DOHH2 (cell line): ENCODE measurements around the gene ARID5B.

ENCODE experiments used
- H3F3A ChIP-seq: fragments of 200-600 bp; sonication (generic), shearing (Covaris generic); 2 replicates; pipeline ENCODE4 v1.6.0; 2016; ENCODE audit warnings: antibody characterized with exemption, mild to moderate bottlenecking; ENCODE audit not compliant: control insufficient read depth, insufficient read depth
- H3K27ac ChIP-seq: fragments of 200-600 bp; sonication (generic); 2 replicates; pipeline ENCODE4 v1.5.1; 2014; ENCODE audit warnings: low read depth, mild to moderate bottlenecking, low read length, moderate library complexity
- H3K27me3 ChIP-seq: fragments of 200-600 bp; sonication (generic); 2 replicates; pipeline ENCODE4 v1.6.1; 2014; ENCODE audit warnings: mild to moderate bottlenecking, low read length, mixed read lengths; ENCODE audit not compliant: control insufficient read depth
- H3K36me3 ChIP-seq: fragments of 200-600 bp; sonication (generic); 2 replicates; pipeline ENCODE4 v1.6.1; 2014; ENCODE audit warnings: mild to moderate bottlenecking, low read length, moderate library complexity, mixed read lengths; ENCODE audit not compliant: control insufficient read depth
- H3K4me1 ChIP-seq: fragments of 200-600 bp; sonication (generic); 2 replicates; pipeline ENCODE4 v1.6.1; 2014; ENCODE audit warnings: mild to moderate bottlenecking, low read length, mixed read lengths; ENCODE audit not compliant: control insufficient read depth
- H3K4me2 ChIP-seq: fragments of 200-600 bp; sonication (generic); 2 replicates; pipeline ENCODE4 v1.6.0; 2014; ENCODE audit warnings: mild to moderate bottlenecking, low read length, moderate library complexity
- H3K4me3 ChIP-seq: fragments of 200-600 bp; sonication (generic); 2 replicates; pipeline ENCODE4 v1.5.1; 2014; ENCODE audit warnings: mild to moderate bottlenecking, low read length, mixed read lengths
- H3K79me2 ChIP-seq: fragments of 200-600 bp; sonication (generic); 2 replicates; pipeline ENCODE4 v1.6.1; 2014; ENCODE audit warnings: mild to moderate bottlenecking, low read length, mixed read lengths; ENCODE audit not compliant: control insufficient read depth
- H3K9me2 ChIP-seq: fragments of 200-600 bp; sonication (generic); replicated peaks from 2 replicates; pipeline ENCODE4 v1.6.1; 2014; ENCODE audit warnings: mild to moderate bottlenecking, low read length, mixed read lengths; ENCODE audit not compliant: control insufficient read depth
- H3K9me3 ChIP-seq: fragments of 200-600 bp; sonication (generic); 2 replicates; pipeline ENCODE4 v1.6.1; 2014; ENCODE audit warnings: antibody characterized with exemption, low read length, mixed read lengths; ENCODE audit not compliant: control insufficient read depth, insufficient read depth
- H4K20me1 ChIP-seq: fragments of 200-600 bp; sonication (generic); 2 replicates; pipeline ENCODE4 v1.6.0; 2014; ENCODE audit warnings: low read depth, mild to moderate bottlenecking, antibody characterized with exemption, low read length, moderate library complexity; ENCODE audit not compliant: control insufficient read depth, insufficient read depth
- CTCF ChIP-seq: fragments of 200-600 bp; sonication (generic); IDR thresholded peaks from one replicate; pipeline ENCODE4 v1.5.1; 2014; ENCODE audit warnings: antibody characterized with exemption, mild to moderate bottlenecking, low read depth, low read length; ENCODE audit not compliant: poor library complexity, severe bottlenecking
- EZH2phosphoT487 ChIP-seq: fragments of 200-600 bp; sonication (generic); IDR thresholded peaks from 2 replicates; pipeline ENCODE4 v1.6.1; 2017; ENCODE audit warnings: borderline replicate concordance, mild to moderate bottlenecking, antibody characterized with exemption, low read length, moderate library complexity, mixed read lengths

ARID5B gene

GRCh38 chr10:62029401-62029800 lies 127.9 kb downstream of the ARID5B start:
- Histone ChIP-seq H3K4me3 (no peak overlapping the region), H3F3A (0 out of 2 replicates have a peak, but pooled peaks cover 9% of the 10 kb centered on the region), H4K20me1 (no peaks in the 10 kb centered on the region), H3K27me3 (no peaks in the 10 kb centered on the region), H3K79me2 (peaks cover 3% of the 10 kb centered on the region; the same call in 1 of the 2 replicates), H3K27ac (no peak overlapping the region), H3K9me3 (no peaks in the 10 kb centered on the region), H3K4me1 (peaks cover 55% of the 10 kb centered on the region), H3K36me3 (no peaks in the 10 kb centered on the region), H3K9me2 (no peaks in the 10 kb centered on the region), H3K4me2 (no peak overlapping the region)
- TF ChIP-seq CTCF (no peak), EZH2phosphoT487 (no peak)

GRCh38 chr10:62031507-62031906 lies 130.0 kb downstream of the ARID5B start:
- H3K27ac ChIP-seq, result peak overlapping the region; percentile 44
- H3K4me1 ChIP-seq, result peaks cover 65% of the 10 kb centered on the region
- H3K27me3 ChIP-seq, result no peaks in the 10 kb centered on the region
- TF ChIP-seq CTCF (no peak), EZH2phosphoT487 (no peak)
- peak overlapping the region; percentile 22; the same call in 1 of the 2 replicates for H3K4me3 ChIP-seq
- H3K9me3 ChIP-seq, result no peaks in the 10 kb centered on the region
- H3K36me3 ChIP-seq, result no peaks in the 10 kb centered on the region
- H3K9me2 ChIP-seq, result no peaks in the 10 kb centered on the region
- peaks cover 12% of the 10 kb centered on the region for H3K79me2 ChIP-seq
- no peaks in the 10 kb centered on the region for H4K20me1 ChIP-seq
- peak overlapping the region; percentile 53 for H3K4me2 ChIP-seq
- 0 out of 2 replicates have a peak, but pooled peaks cover 9% of the 10 kb centered on the region for H3F3A ChIP-seq

GRCh38 chr10:62033125-62033524 lies 131.6 kb downstream of the ARID5B start:
- TF ChIP-seq EZH2phosphoT487, result no peak
- TF ChIP-seq CTCF, result no peak
- no peak overlapping the region for H3K27ac ChIP-seq
- no peaks in the 10 kb centered on the region for H3K9me3 ChIP-seq
- no peaks in the 10 kb centered on the region for H3K9me2 ChIP-seq
- H4K20me1 ChIP-seq, result no peaks in the 10 kb centered on the region
- no peaks in the 10 kb centered on the region for H3K27me3 ChIP-seq
- H3K36me3 ChIP-seq, result no peaks in the 10 kb centered on the region
- peaks cover 78% of the 10 kb centered on the region for H3K4me1 ChIP-seq
- peak overlapping the region; percentile 23 for H3K4me2 ChIP-seq
- peaks cover 24% of the 10 kb centered on the region for H3K79me2 ChIP-seq
- H3K4me3 ChIP-seq, result no peak overlapping the region
- peaks cover 14% of the 10 kb centered on the region; the same call in 1 of the 2 replicates for H3F3A ChIP-seq
